HG02571 (cell line): ENCODE results near the gene ZNF74.
"Not testable (repeated sequence)": the region's sequence is repeated elsewhere in the genome, so short reads cannot be mapped to it uniquely, and the experiment has no call there.

Experiments
- ATAC-seq: cut with Tn5 transposase; IDR thresholded peaks from one replicate; pipeline ENCODE4 v1.9.1; 2021; ENCODE audit warnings: mild to moderate bottlenecking, moderate library complexity; ENCODE audit not compliant: unreplicated experiment

Gene ZNF74

DNA sequence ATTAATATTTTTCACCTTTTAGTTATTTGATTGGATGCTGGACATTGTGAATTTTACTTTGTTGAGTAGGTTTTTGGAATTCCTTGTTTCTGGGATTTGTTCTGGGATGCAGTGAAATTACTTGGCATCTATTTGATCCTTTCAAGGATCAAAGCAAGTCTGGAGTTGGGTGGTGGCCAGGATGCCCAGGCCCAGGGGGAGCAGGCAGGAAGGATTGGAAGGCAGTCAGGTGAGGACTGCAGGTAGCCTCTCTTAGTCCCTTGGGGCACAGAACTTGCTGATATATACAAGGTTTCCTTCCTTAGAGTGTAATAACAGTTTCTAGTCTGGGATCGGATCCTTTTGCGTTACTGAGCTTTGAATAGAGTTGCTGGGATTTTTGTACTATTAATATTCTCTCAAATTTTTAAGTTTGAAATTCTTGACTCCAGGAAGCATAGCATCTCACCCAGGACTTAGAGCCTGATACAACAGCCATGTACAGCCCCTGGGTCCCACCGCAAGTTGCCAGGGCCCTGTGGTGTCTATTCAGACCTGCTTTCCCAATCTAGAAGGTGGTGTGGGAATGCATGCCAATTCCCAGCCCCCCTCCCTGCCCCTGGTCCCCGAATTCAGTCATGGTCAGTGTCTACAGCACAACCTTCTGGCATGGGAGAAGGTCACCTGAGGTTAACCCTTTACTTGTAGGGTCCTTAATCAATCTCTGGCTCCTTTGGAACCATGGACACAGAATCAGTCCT, 6.1 kb downstream of the ZNF74 start:
- no peak for ATAC-seq

DNA sequence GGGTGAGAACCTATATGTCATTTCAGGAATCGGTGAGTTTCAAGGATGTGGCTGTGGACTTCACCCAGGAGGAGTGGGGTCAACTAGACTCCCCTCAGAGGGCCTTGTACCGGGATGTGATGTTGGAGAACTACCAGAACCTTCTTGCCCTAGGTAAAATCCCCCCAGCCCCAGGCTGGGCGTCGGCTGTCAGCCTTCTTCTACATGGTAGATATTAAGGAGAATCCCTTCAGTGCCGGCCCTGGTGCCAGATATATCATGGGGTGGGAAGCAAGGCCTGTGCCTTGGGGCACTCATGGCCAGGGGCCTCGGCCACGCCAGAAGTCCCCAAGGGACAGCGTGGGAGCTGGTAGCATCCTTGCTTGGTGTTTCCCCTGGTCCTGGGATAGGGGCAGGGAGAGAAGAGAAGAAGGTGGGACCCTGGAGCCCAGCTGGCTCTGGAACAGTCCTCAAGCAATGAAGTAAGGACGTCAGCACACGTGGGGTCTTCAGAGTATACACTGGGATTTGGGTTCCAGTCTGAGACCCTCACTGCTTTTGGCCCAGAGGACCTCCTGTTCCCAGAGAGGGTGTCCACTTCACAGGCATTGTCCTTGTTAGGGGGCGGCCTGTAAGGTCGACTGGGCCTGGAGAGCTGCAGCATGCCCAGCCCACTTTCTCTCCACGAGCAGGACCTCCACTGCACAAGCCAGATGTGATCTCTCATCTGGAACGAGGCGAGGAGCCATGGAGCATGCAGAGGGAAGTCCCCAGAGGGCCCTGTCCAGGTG, 6.8 kb downstream of the ZNF74 start:
- ATAC-seq: no peak

DNA sequence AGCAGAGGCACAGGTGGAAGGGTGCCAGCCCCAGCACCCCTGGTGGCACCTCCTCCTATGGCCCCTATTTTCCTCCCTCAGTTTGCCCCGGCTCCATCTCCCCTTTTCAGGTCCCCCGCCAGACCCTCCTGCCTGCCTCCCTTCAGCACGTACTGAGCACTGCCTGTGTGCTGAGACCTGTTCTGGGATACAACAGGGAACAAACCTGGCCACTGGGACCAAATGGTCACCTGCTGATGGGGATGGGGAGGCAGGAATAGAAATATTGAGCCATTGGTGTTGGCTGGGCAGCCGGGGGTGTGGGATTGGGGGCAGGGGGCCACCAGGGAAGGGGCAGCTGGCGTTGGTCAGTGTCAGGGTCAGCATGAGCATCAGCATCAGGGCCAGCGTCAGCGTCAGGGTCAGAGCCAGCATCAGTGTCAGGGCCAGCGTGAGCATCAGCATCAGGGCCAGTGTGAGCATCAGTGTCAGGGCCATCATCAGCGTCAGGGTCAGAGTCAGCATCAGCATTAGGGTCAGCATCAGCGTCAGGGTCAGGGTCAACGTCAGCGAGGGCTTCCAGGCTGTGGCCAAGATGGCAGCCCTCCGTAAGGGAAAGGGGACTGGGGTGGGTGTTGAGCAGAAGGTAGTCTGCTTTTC, 7.5 kb downstream of the ZNF74 start:
- ATAC-seq: no peak

DNA sequence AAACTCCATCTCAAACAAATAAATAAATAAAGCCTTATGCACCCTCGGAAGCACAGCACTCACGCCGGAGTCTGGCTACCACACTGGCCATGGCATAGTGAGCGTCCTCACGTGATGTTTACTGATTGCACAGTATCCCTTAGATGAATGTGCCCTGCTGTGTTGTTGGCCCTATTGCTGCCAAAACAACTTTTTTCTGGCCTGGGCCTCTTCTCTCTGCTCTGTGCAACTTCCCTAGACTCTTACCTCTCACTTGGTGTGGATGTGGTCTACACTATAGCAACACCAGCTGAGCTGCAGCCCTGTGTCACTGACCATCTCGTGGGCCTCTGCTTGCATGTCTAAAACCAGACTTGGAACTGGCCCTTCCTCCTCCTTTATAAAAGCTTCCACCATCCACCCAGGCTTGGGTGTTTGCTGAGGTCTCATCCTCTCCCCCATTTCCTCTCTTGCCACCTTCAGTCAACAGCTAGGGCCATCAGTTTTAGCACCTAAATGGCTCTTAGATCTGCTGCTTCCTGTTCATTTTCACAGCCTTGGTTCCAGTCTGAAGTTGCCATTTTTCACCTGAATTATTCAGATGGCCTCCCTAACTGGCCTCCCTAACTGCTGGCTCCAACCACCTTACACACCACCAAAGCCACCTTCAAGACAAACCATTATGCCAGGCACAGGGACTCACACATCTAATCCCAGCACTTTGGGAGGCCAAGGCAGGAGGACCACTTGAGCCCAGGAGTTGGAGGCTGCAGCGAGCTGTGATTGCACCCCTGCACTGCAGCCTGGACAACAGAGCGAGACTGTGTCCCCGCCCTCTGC, 9.2 kb downstream of the ZNF74 start:
- ATAC-seq: no peak

DNA sequence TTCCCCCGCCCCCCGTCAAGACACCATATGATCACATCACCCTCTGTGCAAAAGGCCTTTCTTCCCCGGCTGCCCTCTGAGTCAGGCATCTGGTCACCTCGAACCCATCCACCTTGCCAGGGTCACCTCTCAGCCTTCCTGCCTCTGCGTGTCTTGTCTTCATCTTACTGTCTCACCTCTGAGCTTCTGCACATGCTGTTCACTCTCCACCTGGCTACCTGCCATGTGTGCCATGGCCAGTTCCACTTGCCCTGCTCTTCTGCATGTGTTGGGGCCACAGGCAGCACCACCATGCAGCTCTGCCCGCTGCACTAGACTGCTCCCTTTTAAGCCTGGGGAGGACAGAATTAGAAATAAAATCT, 9.8 kb downstream of the ZNF74 start:
- ATAC-seq: no peak

DNA sequence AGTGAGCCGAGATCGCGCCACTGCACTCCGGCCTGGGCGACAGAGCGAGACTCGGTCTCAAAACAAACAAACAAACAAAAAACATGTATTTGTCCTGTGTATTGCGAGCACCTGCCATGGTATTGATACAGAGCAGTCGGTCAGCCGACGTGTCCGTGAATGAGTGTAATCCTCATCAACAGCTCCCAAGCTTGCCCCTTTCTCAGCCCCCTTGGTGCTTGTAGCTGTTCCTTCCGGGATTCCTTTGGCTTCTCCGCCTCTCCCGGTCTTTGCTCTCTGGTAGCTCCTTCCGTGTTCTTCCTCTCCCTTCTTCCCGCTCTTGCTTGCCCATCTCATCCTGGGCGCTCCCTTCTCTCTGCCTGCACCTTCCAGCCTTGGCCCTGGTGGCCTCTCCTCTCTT, 10.9 kb downstream of the ZNF74 start:
- ATAC-seq: no peak

DNA sequence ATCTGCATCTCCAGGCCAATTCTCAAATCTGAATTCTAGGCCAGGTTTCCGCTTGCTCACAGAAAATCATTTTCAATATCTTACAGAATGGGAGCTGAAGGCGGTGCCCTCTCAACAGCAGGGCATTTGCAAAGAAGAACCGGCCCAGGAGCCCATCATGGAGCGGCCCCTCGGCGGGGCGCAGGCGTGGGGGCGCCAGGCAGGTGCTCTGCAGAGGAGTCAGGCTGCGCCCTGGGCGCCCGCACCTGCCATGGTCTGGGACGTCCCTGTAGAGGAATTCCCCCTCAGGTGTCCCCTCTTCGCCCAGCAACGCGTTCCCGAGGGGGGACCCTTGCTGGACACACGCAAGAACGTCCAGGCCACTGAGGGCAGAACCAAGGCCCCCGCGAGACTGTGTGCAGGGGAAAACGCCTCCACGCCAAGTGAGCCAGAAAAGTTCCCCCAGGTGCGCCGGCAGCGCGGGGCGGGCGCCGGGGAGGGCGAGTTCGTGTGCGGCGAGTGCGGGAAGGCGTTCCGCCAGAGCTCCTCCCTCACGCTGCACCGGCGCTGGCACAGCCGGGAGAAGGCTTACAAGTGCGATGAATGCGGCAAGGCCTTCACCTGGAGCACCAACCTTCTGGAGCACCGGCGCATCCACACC, 11.5 kb downstream of the ZNF74 start:
- no peak for ATAC-seq

DNA sequence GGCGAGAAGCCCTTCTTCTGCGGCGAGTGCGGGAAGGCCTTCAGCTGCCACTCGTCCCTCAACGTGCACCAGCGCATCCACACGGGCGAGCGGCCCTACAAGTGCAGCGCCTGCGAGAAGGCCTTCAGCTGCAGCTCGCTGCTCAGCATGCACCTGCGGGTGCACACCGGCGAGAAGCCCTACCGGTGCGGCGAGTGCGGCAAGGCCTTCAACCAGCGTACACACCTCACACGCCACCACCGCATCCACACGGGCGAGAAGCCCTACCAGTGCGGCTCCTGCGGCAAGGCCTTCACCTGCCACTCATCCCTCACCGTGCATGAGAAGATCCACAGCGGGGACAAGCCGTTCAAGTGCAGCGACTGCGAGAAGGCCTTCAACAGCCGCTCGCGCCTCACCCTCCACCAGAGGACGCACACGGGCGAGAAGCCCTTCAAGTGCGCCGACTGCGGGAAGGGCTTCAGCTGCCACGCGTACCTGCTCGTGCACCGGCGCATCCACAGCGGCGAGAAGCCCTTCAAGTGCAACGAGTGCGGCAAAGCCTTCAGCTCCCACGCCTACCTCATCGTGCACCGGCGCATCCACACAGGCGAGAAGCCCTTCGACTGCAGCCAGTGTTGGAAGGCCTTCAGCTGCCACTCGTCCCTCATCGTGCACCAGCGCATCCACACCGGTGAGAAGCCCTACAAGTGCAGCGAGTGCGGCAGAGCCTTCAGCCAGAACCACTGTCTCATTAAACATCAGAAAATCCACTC, 12.2 kb downstream of the ZNF74 start:
- ATAC-seq: no peak

DNA sequence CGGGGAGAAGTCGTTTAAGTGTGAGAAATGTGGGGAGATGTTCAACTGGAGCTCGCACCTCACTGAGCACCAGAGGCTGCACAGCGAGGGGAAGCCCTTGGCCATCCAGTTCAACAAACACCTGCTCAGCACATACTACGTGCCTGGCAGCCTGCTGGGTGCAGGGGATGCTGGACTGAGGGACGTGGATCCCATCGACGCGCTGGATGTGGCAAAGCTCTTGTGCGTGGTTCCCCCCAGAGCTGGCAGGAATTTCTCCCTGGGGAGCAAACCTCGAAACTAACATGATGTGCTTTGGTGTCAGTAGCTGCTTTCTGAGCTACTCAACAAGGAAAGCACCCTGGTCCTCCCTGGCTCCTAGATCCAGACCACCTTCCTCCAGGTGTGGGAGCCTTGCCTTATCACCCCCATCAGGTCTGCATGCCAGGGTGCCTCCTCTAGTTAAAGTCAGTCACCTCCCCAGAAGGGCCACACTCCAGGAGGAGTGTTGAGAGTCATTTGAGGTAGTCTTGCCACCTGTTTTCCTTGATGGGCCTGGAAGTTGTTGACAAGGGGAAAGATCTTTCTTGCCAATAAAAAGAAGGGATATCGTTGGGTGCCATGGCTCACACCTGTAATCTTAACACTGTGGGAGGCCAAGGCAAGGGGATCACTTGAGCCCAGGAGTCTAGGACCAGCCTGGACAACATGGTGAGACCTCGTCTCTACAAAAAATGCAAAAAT, 12.9 kb downstream of the ZNF74 start:
- ATAC-seq: no peak

DNA sequence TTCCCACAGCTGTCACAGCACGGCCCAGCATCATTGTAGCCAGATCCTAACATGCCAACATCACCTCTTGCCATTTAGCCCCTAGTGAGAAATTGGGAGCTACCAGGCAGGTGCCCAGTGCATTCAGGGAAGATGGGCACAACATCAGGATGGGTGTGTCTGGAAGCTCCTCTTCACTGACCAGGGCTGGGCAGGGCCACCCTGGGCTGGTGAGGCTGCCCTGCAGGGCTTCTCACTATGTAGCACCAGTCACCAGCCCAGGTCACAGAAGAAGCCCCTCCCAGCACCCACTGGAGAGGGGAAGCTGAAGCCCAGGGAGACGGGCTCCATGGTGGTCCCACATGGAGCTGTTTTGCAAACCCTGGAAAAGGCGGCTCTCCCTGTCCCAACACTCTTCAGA, 13.9 kb downstream of the ZNF74 start:
- no peak for ATAC-seq

DNA sequence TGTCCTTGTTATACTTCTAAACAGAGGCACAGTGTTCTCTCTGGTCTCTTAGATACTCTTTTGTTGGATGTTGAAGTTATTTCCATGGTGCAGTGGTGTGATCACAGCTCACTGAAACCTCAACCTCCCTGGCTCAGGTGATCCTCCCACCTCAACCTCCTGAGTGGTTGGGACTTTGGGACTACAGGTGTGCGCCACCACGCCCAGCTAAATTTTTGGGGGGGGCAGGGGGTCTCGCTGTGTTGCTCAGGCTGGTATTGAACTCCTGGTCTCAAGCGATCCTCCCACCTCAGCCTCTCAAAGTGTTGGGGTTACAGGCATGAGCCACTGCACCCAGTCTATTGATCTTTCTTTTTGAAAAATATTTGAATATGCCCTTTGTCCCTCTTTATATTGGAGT, 14.9 kb downstream of the ZNF74 start:
- no peak for ATAC-seq

DNA sequence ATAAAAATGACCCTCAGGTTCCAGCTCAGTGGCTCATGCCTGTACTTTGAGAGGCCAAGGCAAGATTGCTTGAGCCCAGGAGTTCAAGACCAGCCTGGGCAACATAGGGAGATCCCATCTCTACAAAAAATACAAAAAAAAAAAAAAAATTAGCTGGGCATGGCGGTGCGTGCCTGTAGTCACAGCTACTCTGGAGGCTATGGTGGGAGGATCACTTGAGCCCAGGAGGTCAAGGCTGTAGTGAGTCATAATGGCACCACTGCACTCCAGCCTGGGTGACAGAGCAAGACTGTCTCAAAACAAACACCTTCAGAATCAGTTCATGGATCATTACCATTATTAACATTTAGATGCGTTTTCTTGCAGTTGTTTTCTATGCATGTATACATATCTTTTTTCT, 15.4 kb downstream of the ZNF74 start:
- ATAC-seq: not testable (repeated sequence)

DNA sequence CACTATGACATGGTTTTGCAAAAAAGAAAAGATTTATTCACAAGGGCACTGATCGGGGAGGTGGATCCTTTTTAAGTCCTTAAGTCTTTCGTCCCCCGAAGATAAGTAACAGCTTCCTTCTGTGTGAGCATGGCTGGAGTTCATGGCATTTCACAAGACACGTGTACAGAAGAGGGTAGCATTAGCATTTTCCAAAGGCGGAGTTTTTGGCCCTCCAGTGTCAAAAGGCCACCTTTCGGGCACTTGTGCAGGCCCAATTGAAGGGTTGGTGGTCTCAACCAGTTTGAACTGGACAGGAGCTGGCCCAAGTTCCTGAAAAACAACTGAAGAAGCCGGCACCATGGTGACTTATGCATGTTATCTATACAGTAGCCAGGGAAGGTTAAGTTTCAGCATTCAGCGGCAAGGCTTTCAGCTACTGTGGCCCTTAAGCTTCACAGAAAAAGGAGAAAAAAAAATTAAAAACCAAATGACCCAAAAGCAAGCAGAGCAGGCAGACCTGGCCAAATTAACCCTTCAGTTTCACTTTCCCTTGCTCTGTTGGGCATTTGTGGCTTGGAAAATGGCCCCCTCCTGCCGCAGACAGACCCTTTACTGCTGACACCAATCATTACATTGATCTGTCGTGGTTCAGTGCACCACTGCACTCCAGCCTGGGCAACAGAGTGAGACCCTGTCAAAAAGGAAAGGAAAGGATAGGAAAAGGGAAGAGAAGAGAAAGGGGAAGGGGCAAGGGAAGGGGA, 18.7 kb downstream of the ZNF74 start:
- no peak for ATAC-seq

DNA sequence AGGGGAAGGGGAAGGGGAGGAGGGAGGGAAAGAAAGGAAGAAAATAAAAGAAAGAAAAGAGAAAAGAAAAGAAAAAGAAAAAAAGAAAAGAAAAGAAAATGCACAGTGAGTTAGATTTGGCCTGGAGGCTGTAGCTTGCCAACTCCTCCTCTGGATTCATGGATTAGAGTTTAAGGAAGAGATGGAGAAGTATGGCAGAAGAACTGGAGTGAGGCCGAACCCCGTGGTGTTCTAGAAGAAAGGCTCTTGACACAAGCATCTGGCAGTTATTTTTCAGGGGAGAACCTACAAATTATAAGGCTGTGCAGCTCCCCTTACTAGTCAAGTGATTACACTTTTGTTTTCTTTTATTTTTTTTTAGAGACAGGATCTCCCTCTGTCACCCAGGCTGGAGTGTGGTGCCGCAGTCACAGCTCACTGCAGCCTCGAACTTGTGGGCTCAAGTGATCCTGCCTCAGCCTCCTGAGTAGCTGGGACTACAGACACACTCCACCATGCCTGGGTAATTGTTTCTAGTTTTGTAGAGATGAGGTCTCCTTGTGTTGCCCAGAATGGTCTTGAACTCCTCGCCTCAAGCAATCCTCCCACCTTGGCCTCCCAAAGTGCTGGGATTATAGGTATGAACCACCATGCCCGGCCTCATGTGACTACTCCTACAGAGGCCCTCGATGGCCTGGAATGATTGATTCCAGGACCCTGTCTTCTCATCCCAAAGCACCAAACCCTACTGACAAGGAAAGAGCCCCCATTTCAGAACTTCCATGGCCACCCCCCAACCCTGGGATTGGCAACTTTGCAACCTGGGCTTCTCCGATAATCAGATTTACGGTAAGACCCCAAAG, 19.5 kb downstream of the ZNF74 start:
- no peak for ATAC-seq

DNA sequence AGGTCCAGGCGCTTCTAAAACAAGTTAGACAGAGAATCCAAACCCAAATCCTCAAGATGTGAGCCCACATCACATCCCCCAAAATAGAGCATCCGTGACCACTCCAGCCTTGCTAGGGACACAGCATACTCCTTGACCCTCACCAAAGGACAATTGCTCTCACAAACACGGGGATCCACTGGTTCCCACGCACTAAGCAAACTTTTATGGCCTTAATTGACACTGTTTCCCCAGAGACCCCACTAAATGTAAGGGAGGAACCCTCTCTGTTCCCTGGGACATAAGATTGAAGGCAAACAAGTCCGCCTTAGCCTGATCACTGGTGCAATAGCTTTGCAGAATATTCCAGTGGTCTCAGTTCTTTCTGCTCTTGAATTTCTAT, 20.1 kb downstream of the ZNF74 start:
- no peak for ATAC-seq

DNA sequence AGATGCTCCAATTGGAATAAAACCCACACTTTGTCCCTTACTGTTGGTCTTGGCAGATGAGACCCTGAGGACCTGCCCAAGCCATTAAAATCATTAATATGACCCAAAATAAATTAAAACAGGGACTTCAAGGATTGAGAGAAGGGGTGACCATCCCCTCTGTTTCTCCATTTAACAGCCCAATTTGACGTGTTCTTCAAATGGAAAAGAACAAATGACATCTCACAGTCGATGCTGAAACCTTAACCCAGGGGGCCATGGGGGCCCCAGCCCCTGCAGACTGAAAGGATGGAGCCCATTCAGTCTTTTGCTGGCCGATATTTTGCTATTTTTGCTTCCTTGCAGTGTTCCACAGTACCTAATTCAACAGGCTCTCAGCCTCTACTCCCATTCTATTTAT, 20.5 kb downstream of the ZNF74 start:
- ATAC-seq: no peak

DNA sequence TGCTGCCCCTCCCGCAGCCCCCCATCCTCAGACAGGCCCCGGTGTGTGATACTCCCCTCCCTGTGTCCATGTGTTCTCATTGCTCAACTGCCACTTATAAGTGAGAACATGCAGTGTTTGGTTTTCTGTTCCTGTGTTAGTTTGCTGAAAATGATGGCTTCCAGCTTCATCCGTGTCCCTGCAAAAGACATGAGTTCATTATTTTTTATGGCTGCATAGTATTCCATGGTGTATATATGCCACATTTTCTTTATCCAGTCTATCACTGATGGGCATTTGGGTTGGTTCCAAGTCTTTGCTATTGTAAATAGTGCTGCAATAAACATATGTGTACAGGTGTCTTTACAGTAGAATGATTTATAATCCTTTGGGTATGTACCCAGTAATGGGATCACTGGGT, 21.3 kb downstream of the ZNF74 start:
- not testable (repeated sequence) for ATAC-seq

DNA sequence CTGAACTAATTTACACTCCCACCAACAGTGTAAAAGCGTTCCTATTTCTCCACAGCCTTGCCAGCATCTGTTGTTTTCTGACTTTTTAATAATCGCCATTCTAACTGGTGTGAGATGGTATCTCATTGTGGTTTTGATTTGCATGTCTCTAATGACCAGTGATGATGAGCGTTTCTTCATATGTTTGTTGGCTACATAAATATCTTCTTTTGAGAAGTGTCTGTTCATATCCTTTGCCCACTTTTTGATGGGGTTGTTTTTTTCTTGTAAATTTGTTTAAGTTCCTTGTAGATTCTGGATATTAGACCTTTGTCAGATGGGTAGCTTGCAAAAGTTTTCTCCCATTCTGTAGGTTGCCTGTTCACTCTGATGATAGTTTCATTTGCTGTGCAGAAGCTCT, 21.7 kb downstream of the ZNF74 start:
- not testable (repeated sequence) for ATAC-seq
